Stomach (tissue), 4 donors: ENCODE measurements around the gene CCNA1.

Experiments
- CTCF ChIP-seq, 7 experiments: fragments of 450-650 bp in 4 of 7; fragments of 200-600 bp in 3 of 7; sonication (generic) in 3 of 7; IDR thresholded peaks; one replicate each; pipeline ENCODE4 v1.5.1; 2016 to 2019; ENCODE audit warnings: antibody characterized with exemption in 7 of 7, control low read depth in 2 of 7, mild to moderate bottlenecking in 1 of 7
- EP300 ChIP-seq: sonication (generic); formaldehyde crosslinking; IDR thresholded peaks from one replicate; pipeline ENCODE4 v1.6.1; 2017; ENCODE audit warnings: antibody characterized with exemption
- POLR2AphosphoS5 ChIP-seq, 3 donors: sonication (generic); formaldehyde crosslinking; IDR thresholded peaks; one replicate each; pipeline ENCODE4 v1.6.1; 2016; ENCODE audit warnings: antibody characterized with exemption in 3 of 3

GRCh38 chr13:36445278-36445677, 13.0 kb downstream of the CCNA1 start:
- TF ChIP-seq CTCF (IDR thresholded peaks at IDR 0.05) = no peak
- no peak for TF ChIP-seq EP300
- no peak for TF ChIP-seq POLR2AphosphoS5 (IDR thresholded peaks at IDR 0.05)
